GM12864 (cell line): ENCODE measurements around the gene SYT1.

ENCODE experiments used
- DNase-seq: peaks from one replicate; pipeline ENCODE4 v3.0.0-alpha.2; 2011; ENCODE audit warnings: low read depth
- H3K4me3 ChIP-seq: 2 replicates; pipeline ENCODE4 v1.5.1; 2011; ENCODE audit warnings: mild to moderate bottlenecking, low read depth, low read length, control low read depth
- CTCF ChIP-seq: IDR thresholded peaks from 2 replicates; pipeline ENCODE4 v1.5.1; 2011; ENCODE audit warnings: low read depth, mild to moderate bottlenecking, moderate library complexity, low read length, control low read depth, inconsistent platforms; ENCODE audit errors: missing control alignments

Gene SYT1

DNA sequence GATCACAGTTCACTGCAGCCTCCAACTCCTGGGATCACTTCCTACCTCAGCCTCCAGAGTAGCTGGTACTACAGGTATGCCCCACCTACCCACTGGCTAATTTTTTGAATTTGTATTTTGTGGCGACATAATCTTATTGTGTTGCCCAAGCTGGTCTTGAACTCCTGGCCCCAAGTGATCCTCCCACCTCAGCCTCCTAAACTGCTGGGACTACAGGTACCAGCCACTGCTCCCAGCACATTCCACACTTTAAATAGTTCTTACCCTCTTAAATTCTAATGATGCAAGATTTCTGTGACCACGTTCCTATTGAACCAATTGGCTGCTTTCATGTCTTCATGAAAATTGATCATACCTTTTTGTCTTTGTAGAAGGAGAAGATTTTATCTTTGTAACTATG lies 96.6 kb downstream of the SYT1 start:
- no peak for DNase-seq
- TF ChIP-seq CTCF: no peak

GRCh38 chr12:78963439-78964227 lies 99.1 kb downstream of the SYT1 start:
- no peak overlapping the region for H3K4me3 ChIP-seq
- DNase-seq: no peak
- TF ChIP-seq CTCF: no peak

More for the DNA sequence above, 96.6 kb downstream of the SYT1 start:
- H3K4me3 ChIP-seq: no peak overlapping the region

DNA sequence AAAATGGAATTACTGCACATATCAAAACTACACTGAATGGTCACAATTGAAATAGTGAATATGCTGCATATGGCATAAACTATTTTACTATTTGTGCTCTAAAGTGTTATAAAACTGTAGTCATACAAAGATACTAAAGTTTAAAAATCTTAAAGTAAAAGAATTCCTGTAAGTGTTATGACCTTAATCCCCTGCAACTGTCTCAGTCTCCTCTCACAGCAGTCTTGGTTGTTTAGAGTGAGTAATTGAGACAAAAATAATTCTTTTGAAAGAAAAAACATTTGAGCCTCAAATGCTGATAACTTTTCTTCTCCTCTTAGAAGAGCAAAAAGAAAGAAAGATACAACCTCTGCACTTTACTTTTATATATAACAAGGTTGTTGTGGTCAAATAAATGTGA lies 99.9 kb downstream of the SYT1 start:
- no peak for DNase-seq
- no peak overlapping the region for H3K4me3 ChIP-seq

DNA sequence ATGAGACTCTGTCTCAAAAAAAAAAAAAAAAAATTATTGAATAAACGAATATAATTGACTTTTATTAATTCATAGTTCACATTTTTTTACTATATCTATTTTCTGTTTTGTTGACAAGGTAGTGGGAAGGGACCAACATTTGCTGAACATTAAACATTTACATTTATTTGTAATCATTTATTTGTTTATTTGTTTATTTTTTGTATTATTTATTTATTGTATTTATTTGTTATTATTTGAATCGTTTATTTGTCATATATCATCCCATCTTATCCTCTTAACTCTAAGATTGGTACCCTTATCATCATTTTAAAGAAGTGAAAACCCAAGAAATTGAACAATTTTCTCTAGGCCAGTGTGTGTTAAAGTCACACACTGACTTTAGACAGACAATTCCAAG lies 101.5 kb downstream of the SYT1 start:
- TF ChIP-seq CTCF: no peak
- DNase-seq: no peak
- no peak overlapping the region for H3K4me3 ChIP-seq

More for the DNA sequence above, 99.9 kb downstream of the SYT1 start:
- no peak for TF ChIP-seq CTCF

DNA sequence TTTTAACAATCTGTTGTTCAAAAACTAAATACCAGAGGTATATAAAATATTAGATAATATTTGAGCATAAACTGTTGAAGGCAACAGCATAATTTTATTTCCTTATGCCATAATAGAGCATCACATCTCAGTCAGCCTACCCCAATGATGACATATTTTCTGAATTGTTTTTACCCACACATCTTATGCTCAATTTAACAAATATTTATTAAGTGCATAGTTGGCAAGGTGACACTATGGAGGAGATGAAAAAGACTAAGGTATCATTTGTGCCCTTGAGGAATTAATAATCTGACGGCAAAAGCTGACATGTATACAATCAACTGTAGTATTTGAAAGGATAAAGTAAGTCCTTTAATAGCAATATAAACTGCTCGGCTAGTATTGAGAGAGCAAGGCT lies 102.4 kb downstream of the SYT1 start:
- no peak for TF ChIP-seq CTCF
- no peak overlapping the region for H3K4me3 ChIP-seq
- DNase-seq: no peak

- no peak for TF ChIP-seq CTCF
- DNase-seq: no peak
- no peak overlapping the region for H3K4me3 ChIP-seq
Observed at GRCh38 chr12:78968226-78968625, 103.7 kb downstream of the SYT1 start.

DNA sequence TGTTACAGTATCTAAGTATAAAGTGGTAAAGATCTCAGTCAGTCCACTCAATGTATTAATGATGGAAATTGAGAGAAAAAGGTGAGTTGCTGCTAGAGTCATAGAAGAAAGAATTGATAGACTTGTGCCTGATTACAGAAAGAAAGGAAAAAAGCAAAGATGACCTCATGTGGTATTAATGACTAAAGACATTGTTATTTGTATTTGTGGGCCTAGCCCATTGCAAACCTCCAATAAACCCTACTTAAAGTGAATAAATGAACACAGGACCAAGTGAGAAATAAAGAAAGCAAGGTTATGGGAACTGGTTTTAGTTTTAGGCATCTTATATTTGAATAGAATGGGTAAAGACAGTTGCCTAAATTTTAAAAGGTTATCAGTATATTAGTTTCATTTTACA lies 105.5 kb downstream of the SYT1 start:
- no peak for TF ChIP-seq CTCF
- no peak for DNase-seq

More for the DNA sequence above, 105.5 kb downstream of the SYT1 start:
- no peak overlapping the region for H3K4me3 ChIP-seq
